Heart right ventricle (tissue), 16 donors: ENCODE measurements around the gene RASSF8. TPM values are rescaled to one million over a fixed set of nuclear protein-coding genes. Genes with fewer than 3 reads are reported as not detected.
A peak's percentile ranks its signal among the peaks of the same experiment; 100 is the strongest.

Experiments used
- ATAC-seq, 8 donors: fragments of 200-7000 bp; cut with Tn5 transposase; one replicate each; pipeline ENCODE4 v1.9.1; 2020; ENCODE audit warnings: mild to moderate bottlenecking in 8 of 8, moderate library complexity in 8 of 8, moderate number of reproducible peaks in 1 of 8
- DNase-seq, 2 donors: peaks; one replicate each; pipeline ENCODE4 v3.0.0-alpha.2; 2020
- H3K27ac ChIP-seq, 10 donors: fragments of 200-600 bp; sonication (generic) in 2 of 10; one replicate each; pipeline versions ENCODE4 v1.5.0 to v1.8.0; 2020 to 2022; ENCODE audit warnings: mild to moderate bottlenecking in 3 of 10
- H3K27me3 ChIP-seq, 7 donors: fragments of 200-600 bp; one replicate each; pipeline ENCODE4 v1.8.0; 2021 to 2022; ENCODE audit warnings: mild to moderate bottlenecking in 2 of 7
- H3K36me3 ChIP-seq, 9 donors: fragments of 200-600 bp; sonication (generic) in 1 of 9; one replicate each; pipeline versions ENCODE4 v1.5.0 to v1.8.0; 2020 to 2022; ENCODE audit warnings: mild to moderate bottlenecking in 2 of 9
- H3K4me1 ChIP-seq, 9 donors: fragments of 200-600 bp; sonication (generic) in 1 of 9; one replicate each; pipeline versions ENCODE4 v1.5.0 to v1.8.0; 2020 to 2022; ENCODE audit warnings: mild to moderate bottlenecking in 4 of 9
- H3K4me3 ChIP-seq, 10 donors: fragments of 200-600 bp; sonication (generic) in 2 of 10; one replicate each; pipeline versions ENCODE4 v1.5.0 to v1.8.0; 2020 to 2022; ENCODE audit warnings: mild to moderate bottlenecking in 7 of 10, moderate library complexity in 2 of 10
- H3K9me3 ChIP-seq, 11 donors: fragments of 200-600 bp in 10 of 11; sonication (generic) in 2 of 11; one replicate each; pipeline versions ENCODE4 v1.5.0 to v1.8.0; 2013 to 2022; ENCODE audit warnings: mild to moderate bottlenecking in 2 of 11, control low read depth in 1 of 11, moderate library complexity in 1 of 11
- WGBS, 2 donors: extraction: QIAGEN DNeasy Blood & Tissue Kit; methylation state at CpG; one replicate each; pipeline ENCODE4 v1.1.7; 2013; ENCODE audit warnings: inconsistent platforms in 1 of 2; 5-methylcytosine and 5-hydroxymethylcytosine counted together
- intact Hi-C, 10 donors: fragments of 100-400 bp; cut with DNase I; formaldehyde crosslinking; loops; one replicate each; pipeline versions ENCODE4 v1.11.1 to v1.14.2; 2022
- polyA plus RNA-seq, 2 donors: library from polyadenylated mRNA; stranded (reverse); fragments of 200-250 nt; gene quantifications; one replicate each; pipeline ENCODE4 v1.2.3, GENCODE V29; 2013
- total RNA-seq, 10 donors: library from RNA; stranded (reverse); fragmentation: NEBNext Ultra II Directional in 3 of 10; extraction: Animal tissue kit (Norgen Biotek cat#: 25700) in 3 of 10; gene quantifications; one replicate each; pipeline versions ENCODE4 v1.2.1 to v1.2.4, GENCODE V29; 2021 to 2023
- TF ChIP-seq, protein P1 (sequence below), 9 donors: fragments of 200-600 bp; sonication (generic) in 2 of 9; IDR thresholded peaks; one replicate each; pipeline versions ENCODE4 v1.5.0 to v1.8.0; 2021 to 2022; ENCODE audit warnings: antibody characterized with exemption in 9 of 9, mild to moderate bottlenecking in 5 of 9, moderate library complexity in 1 of 9
- donor health status: Arrhythmogenic right ventricular cardiomyopathy.
- donor health status: ischemic (EF 13 %, LVEDD 7.1; RV severe dilation, severe dysfunction).
- donor health status: healthy with polysubstance abuse.
- donor health status: DM: no; HTN: yes; CAD: no.
- donor health status: DM: no; HTN: no; CAD: no.
- donor health status: ischemic (EF 25% LVEDD 6.9; RV normal size, moderate dysfunction).
- donor health status: ischemic (EF 25% LVEDD 5.7; RV mildly dilated, moderate dysfunction).
- donor health status: healthy.
- donor health status: DM: yes; HTN: yes; CAD: no.
- donor health status: Ischemic cardiomyopathy.
- donor health status: ischemic (EF 35%, LVEDD 5.7; RV mildly dilated, moderate dysfunction).
- donor health status: nonischemic (EF 11% LVEDD 7.7; RV severe dilation, severe dysfunction).
- donor health status: DM: yes; HTN: yes; CAD: no.
- donor health status: PGD.
- donor health status: ischemic (EF 29% LVEDD 5.4; RV normal size, mild dysfunction).
- donor health status: nonischemic (EF 23%, LVEDD 6.1; RV moderate dilation, normal function).

RASSF8 gene
- total and polyA plus RNA-seq, 12 donors = 5.7 to 43.9 (median 28.9) TPM

GRCh38 chr12:26113853-26114719, 155.6 kb downstream of the RASSF8 start:
- WGBS, 2 donors = 1% methylated on average over 62 to 72 of the region's 72 CpGs
- Histone ChIP-seq H3K27me3 (peaks cover 0 to 9% (median 0%) of the 10 kb centered on the region in 7 donors), H3K4me3 (peak overlapping the region; percentile 0 to 59 (median 52)), H3K9me3 (no peaks in the 10 kb centered on the region), H3K4me1 (peaks cover 3 to 54% (median 25%) of the 10 kb centered on the region in 9 donors), H3K36me3 (no peaks in the 10 kb centered on the region), H3K27ac (peak overlapping the region; percentile 79 to 96 (median 93))
- intact Hi-C loops = loop anchor here in 2 of 10 donors (1.0 to 10.0 kb wide), 3 partner anchors 11 to 591 kb away; partner anchors contain the start of gene BHLHE41 (in 1 of the 2)
- ATAC-seq (peak; percentile 90 to 98 (median 93)), DNase-seq (peak; percentile 94 to 96)
- TF ChIP-seq, protein P1, sequence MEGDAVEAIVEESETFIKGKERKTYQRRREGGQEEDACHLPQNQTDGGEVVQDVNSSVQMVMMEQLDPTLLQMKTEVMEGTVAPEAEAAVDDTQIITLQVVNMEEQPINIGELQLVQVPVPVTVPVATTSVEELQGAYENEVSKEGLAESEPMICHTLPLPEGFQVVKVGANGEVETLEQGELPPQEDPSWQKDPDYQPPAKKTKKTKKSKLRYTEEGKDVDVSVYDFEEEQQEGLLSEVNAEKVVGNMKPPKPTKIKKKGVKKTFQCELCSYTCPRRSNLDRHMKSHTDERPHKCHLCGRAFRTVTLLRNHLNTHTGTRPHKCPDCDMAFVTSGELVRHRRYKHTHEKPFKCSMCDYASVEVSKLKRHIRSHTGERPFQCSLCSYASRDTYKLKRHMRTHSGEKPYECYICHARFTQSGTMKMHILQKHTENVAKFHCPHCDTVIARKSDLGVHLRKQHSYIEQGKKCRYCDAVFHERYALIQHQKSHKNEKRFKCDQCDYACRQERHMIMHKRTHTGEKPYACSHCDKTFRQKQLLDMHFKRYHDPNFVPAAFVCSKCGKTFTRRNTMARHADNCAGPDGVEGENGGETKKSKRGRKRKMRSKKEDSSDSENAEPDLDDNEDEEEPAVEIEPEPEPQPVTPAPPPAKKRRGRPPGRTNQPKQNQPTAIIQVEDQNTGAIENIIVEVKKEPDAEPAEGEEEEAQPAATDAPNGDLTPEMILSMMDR (IDR thresholded peaks at IDR 0.05) = peak in 6 of 9 donors; percentile 5 to 42 (median 28)

DNA sequence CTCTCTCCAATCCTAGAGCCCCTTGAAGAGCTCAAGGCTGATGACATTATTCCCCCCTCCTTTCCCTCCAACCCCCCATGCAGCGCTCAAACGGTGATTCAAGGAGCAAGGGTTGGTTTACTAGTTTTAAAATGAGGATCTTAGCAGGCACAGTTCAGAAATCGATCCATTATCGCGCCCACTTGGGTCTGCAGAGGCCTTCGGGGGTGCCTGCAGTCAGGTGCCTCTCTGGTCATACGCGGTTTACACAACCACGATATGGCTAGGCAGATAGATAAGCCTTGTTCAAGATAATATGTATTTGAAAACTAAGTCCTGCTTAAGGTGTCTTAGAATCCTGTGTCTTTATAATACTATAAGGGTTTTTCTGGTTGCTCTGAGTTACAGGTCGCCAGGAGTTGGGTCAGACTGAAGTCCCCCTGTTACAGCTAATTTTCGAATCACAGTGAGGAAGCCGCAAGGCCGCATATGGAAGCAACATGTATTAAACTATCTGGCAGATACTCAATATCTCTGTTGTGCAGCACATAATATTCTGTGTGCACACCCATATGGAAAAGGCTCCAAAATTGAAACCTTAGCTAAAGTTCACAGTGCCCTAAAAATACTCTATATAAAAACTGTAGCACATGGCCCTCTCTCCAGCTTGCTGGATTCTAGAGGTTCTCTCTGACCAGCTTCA, 156.4 kb downstream of the RASSF8 start:
- Histone ChIP-seq H3K36me3 (no peaks in the 10 kb centered on the region), H3K4me1 (peaks cover 3 to 54% (median 27%) of the 10 kb centered on the region in 9 donors), H3K27me3 (peaks cover 0 to 12% (median 0%) of the 10 kb centered on the region in 7 donors), H3K9me3 (no peaks in the 10 kb centered on the region), H3K4me3 (peak overlapping the region in 9 of 10 donors; percentile 35 to 59 (median 54)), H3K27ac (peak overlapping the region; percentile 79 to 96 (median 93))
- intact Hi-C loops = loop anchor here in 4 of 10 donors (1.0 to 10.0 kb wide), 5 partner anchors 10 to 590 kb away; partner anchors contain the start of genes BHLHE41 (in 1 of the 4) and SSPN (in 1 of the 4)
- DNase-seq = no peak
- no peak for ATAC-seq
- TF ChIP-seq, protein P1 (IDR thresholded peaks at IDR 0.05) = no peak
- WGBS, 2 donors = 23 to 32% methylated on average over 13 of the region's 13 CpGs

DNA sequence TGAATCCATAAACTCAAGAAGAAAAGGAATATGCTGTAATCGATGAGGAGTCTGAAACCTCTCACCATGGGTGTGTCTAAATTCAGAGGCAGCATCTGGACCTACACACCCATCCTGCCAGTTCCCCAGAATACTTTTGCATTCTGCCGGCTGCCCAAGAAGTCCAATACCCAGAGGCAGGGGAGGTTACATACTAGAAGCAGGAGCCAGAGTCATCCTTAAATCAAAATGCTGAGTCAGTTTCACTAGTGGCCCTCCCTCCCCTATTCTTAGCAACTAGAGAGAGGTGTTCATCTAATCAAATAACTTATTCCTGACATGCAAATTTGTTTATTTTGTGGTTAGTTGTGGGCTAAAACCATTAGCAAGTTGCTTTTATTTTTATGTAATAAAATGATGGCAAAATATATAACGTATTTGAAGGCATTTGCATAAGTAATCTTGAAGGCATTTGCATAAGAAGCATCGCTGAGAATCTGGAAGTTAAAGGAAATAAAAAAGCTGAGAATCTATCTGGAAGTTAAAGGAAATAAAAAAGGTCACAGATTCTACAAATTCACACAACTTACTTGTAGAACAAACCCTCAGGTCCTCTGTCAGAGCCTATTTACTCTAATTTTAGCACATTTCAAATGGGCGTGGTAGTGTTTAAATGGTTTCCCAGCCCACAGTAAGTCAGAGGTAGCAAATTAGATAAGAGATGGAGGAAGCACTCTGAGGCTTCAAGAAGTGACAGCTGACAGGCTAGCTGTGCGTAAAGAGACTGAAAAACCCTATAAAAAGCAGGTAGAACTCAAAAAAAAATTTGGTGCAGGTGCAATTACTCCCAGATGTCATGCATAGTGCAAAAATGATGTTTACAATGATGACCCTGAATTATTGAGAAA, 158.6 kb downstream of the RASSF8 start:
- DNase-seq = no peak
- no peak for ATAC-seq
- Histone ChIP-seq H3K27me3 (peaks cover 0 to 33% (median 0%) of the 10 kb centered on the region in 7 donors), H3K4me1 (peaks cover 3 to 67% (median 29%) of the 10 kb centered on the region in 9 donors), H3K4me3 (no peak overlapping the region), H3K27ac (peak overlapping the region in 7 of 10 donors; percentile 11 to 96 (median 93)), H3K9me3 (no peaks in the 10 kb centered on the region), H3K36me3 (no peaks in the 10 kb centered on the region)
- TF ChIP-seq, protein P1 (IDR thresholded peaks at IDR 0.05) = no peak
- intact Hi-C loops = loop anchor here in 4 of 10 donors (5.0 to 10.0 kb wide), 4 partner anchors 80 to 588 kb away; partner anchors contain the start of gene SSPN (in 1 of the 4)
- 46 to 49% methylated on average over 6 of the region's 6 CpGs for WGBS, 2 donors
